Frontal cortex (tissue), 4 donors: Measurements from ENCODE around the gene DNAH6. TPM values are rescaled to one million over a fixed set of nuclear protein-coding genes. Genes with fewer than 3 reads are reported as not detected.

Source experiments
- DNase-seq, 2 donors: peaks; one replicate each; pipeline ENCODE4 v3.0.0; 2012; ENCODE audit warnings: low spot score in 2 of 2
- FAIRE-seq: peaks from 2 replicates; lab custom pipeline; 2012; peaks lifted over from hg19 to GRCh38; lab: Jason Lieb, UNC
- total RNA-seq: library from RNA; depleted of rRNA; stranded (reverse); fragments of >200 nt; gene quantifications from one replicate; pipeline ENCODE4 v1.2.3, GENCODE V29; 2014
- donor health status: control.
- donor health status: control.
- donor health status: control.

The DNAH6 gene
- total RNA-seq, 1 donor from 2014 or later = 4.9 TPM

DNA sequence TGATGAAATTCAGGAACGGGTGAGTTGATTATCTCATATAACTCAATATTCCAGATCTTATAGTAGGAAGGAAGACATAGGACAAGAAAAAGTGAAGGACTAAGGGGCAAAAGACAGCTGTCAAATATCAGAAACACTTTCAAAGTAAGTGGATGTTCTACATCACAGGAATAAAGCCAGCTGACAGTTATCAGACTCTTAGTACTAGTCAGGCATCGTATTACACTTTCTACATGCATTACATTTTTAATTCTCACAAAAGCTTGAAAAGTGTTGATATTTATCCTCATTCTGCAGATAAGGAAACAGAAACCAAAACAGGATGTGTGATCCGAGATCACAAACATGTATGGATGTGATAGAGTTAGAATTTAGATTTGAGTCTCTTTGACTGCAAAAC lies 63.4 kb downstream of the DNAH6 start:
- FAIRE-seq = no peak

DNA sequence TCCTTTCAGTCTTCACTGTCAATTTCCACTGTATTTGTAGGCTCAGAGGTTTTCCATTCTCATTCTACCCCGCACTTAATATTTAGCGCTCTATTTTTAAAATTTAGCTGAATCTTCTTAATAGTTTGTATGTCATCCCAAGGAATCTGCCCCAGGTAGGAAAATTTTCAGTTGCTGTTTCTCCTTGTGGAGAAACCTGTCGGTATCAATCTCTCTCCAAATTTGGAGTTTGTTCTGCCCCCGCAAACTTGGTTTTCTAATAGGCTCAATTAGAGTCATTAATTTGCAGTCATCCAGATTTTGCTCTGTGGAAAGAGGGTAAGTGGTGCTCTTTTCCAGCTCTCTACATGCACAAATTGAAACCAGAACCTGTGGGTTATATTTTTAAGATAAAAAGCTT lies 87.6 kb downstream of the DNAH6 start:
- DNase-seq = no peak
- FAIRE-seq = no peak

More for the DNA sequence above, 63.4 kb downstream of the DNAH6 start:
- no peak for DNase-seq

DNA sequence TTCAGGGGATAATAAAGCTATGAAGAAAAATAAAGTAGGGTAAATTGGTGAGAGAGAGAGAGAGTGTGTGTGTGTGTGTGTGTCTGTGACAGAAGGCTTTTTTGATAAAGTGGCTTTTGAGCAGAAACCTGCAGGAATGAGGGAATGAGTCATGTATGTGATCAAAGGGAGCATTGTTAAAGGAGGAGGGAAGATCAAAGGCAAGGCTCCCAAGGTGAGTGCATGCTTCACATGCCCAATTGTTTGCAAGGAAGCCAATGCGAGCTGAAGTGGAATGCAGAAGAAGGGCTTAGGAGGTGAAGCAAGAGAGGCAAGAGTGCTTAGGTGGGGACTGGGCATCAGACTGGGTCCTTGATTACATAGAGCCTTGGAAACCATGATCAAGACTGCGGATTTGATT lies 96.8 kb downstream of the DNAH6 start:
- FAIRE-seq = no peak

DNA sequence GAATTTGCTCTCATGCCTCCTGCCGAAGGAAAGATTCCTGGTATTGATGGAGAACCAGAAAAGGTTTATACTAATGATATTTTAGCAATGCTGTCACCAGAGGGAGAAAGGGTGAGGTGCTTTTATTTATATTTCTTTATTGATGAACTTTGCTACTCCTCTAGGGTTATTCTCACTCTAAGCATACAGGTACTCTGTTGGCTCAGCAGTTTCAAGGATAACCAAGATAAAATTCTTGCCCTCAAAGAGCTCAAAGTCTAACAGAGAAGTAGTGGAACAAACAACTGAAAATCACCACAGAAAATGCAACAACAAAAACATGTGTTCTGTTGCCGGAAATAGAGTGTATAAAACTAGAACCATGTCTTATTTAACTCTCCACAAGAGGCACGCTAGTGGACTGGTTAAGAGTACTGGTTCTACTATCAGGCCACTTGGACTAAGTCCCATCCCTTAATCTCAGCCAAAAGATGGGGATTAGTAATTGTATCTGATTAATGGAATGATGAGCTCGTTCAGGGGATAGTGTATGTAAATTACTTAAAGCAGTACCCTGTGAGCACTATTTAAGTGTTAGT lies 103.6 kb downstream of the DNAH6 start:
- DNase-seq (no peak), FAIRE-seq (no peak)

More for the DNA sequence above, 96.8 kb downstream of the DNAH6 start:
- no peak for DNase-seq

DNA sequence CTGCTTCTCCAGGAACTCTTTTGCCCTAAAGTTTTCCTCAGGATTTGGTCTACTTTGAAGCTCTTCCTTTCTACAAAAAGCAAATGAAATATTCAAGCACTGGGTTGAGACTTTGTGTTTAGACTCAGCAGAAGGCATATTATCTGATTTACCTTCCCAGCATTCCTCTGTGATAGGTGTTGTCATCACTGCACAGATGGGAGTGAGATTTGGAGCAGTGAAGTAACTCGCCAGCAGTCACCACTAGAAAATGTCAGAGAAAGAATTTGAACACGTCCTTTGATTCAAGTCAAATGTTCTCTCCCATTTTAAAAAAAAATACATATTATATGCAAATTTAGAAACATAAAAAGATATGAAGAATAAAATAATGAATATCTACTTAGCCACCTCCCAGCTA lies 112.2 kb downstream of the DNAH6 start:
- FAIRE-seq (no peak), DNase-seq (no peak)

DNA sequence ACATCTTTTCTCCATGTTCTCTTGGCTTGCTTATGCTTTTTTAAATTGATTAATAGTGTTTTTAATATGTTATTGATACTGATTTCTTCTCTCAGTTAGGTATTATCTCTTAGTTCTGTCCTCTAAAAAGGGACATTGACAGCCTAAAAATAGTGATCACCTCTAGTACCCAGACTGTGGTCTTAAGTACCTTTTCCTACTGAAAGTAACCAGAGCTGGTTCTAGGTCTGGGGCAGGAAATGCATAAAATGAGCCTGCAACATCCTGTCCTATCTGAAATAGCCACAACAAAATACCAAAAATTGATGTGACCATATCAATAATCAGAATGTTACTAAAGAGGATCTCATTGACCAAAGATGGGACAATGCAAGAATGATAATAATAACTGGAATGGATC lies 113.3 kb downstream of the DNAH6 start:
- FAIRE-seq = no peak
- DNase-seq = no peak

DNA sequence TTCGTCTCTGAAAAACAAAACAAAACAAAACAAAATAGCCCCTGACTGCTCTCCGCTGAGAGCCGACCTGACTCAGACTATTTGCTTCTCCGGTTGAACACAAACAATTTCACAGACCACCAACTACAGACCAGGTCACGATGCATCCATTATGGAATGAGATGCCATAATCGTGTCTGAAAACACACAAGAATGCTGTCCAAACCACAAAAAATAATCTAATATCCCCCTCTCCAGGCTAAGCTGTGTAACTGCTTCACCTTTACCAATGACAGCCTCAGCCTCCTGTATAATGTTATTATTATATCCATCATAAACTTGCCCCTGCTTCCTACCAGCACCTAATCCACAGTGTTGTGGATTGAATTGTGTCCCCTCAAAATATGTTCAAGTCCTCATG lies 114.7 kb downstream of the DNAH6 start:
- FAIRE-seq (no peak), DNase-seq (peak in 1 of 2 donors; percentile 16)

DNA sequence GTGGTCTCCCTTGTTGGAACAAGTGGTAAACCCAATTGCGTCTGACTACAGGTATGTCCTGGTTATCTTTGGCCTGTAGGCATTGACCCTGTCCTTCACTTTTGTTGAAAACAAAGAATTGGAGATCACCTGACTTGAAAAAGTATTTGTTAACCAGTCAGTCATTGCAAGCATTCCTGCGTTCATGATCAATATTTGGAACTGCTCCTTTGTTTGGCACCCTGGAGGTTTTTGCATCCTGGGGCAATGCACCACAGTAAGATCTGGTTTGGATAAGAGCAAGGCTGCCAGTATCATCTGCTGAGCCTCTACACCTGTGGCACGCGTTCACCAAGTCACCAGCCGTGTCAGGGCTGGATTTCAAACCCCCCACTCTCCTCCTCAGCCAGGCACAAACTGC lies 115.7 kb downstream of the DNAH6 start:
- DNase-seq = no peak
- FAIRE-seq = no peak

DNA sequence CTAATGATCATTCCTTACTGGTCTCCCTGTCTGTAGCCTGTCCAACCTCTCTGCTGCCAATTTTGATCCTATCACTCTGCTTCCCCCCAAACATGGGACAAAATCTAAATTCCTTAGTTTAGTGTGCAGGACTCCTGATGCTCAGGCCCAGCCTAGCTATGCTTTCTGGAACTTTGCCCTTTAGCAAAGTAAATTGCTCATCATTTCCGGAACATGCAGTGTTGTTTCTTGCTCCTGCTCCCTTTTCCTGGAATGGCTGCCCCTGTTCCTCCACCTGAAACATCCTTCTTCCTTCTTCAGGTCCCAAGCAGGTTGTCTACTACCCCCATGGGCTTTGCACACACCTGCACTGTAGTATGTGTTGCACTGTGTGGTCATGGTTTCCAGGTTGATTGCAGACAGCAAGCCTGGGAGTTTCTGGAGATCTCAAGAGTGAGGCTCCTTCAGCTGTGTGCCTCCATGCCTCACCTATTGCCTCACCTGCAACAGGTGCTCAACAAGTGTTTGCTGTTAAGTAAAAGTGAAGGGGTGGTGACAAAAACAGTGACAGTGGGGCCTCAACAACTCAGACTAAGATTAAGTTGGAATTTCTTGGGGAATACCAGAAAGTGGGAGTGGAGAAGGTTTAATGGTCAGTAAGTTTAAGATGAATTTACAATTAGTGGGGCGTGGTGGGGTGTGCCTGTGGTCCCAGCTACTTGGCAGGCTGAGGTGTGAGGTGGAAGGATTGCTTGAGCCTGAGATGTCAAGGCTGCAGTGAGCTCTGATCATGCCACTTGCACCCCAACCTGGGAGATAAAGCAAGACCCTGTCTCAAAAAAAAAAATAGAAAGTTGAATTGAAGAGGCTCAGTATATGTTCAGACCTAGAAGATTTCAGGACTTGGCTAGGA lies 120.0 kb downstream of the DNAH6 start:
- FAIRE-seq = no peak
- no peak for DNase-seq

DNA sequence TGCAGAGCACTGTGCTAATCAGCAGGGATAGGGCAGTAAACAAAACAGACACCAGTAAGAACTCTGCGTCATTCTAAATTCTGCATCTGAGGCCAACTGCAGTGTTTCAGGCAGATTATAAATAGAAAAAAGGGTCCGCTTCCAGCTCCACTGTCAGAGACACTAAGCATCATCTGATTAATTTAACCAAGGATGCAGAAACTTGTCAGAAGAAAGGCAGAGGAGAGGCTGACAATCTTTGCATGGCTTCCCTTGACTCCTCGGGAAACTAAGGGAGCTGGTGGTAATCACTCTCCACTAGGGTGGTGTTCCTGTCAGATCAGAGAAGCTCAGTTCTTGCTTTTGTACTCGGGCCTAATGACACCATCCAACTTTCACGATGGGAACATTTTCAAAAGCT lies 123.5 kb downstream of the DNAH6 start:
- no peak for FAIRE-seq
- no peak for DNase-seq

DNA sequence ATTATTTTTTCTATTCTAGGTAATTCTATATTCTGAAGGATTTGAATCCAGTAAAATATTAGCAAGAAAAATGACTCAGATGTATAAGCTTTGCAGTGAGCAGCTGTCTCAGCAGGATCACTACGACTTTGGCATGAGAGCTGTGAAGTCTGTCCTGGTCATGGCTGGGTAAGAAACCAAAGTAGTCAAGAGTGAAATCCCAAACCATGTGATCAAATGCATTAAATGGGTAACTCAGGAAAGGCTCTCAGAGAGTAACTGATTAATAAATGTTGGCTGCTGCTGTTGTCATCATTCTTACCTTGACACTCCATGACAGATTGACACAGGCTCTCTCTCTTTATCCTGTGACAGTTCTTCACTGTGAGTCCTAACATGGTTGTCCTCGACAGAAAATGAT lies 124.1 kb downstream of the DNAH6 start:
- DNase-seq (no peak), FAIRE-seq (no peak)

DNA sequence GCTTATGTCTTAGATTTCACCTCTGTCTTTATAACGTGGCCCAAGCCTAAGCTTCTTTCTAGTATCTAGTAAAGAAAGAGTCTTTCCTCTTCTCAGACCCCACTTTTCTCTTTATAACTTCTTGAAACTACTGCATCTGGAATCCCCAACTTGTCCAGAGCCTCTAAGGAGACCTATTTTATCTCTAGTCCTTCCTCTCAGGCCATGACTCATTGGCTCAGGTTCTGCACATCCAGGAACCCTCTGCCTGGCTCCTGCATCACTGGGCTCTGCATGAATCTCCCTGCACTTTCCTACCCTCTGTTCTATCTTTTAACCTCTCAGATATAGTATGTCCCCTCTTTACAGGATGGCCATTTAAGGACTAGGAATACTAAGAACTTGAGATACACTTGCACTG lies 124.7 kb downstream of the DNAH6 start:
- FAIRE-seq (no peak), DNase-seq (no peak)

DNA sequence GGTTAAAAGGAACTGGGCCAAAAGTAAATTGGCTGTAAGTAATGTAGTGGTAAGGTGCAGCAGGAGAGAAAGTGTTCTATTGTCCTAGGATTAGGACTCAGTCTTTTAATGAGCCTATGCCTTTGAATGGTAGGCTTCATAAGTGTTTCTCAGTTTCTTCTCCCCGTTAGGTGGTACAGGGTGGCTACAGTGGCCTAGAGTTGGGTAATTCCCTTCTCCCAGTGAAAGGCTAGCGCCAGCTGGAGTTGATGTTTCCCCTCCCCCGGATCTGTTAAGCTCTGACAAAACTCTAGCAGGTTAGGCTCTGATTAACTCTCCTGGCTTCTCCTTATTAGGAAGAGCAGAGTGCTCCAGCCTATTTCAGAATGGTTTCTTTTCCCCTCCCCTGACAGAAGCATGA lies 127.7 kb downstream of the DNAH6 start:
- DNase-seq (no peak), FAIRE-seq (no peak)

DNA sequence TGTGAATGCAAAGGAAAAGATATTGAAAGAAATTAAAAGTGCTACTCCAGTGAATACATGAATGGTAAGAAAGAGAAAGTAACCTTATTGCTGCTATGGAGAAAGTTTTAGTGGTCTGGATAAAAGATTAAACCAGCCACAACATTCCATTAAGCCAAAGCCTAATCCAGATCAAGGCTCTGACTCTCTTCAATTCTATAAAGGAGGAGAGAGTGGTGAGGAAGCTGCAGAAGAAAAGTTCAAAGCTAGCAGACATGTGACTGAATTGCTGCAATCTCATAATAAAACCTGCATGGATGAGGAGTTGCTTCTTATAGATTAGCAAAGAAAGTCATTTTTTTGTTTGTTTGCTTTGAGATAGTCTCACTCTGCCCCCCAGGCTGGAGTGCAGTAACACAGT lies 130.2 kb downstream of the DNAH6 start:
- DNase-seq (no peak), FAIRE-seq (no peak)

DNA sequence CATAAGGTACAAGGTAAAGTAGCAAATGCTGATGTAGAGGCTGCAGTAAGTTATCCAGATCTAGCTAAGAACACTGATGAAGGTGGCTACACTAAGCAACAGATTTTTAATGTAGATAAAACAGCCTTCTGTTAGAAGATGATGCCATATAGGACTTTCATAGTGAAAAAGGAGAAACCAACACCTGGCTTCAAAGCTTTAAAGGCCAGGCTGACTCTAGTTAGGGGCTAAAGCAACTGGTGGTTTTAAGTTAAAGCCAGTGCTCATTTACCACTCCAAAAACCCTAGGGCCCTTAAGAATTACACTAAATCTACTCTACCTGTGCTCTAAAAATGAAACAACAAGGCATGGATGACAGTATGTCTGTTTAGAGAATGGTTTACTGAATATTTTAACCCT lies 131.0 kb downstream of the DNAH6 start:
- DNase-seq = no peak
- no peak for FAIRE-seq

DNA sequence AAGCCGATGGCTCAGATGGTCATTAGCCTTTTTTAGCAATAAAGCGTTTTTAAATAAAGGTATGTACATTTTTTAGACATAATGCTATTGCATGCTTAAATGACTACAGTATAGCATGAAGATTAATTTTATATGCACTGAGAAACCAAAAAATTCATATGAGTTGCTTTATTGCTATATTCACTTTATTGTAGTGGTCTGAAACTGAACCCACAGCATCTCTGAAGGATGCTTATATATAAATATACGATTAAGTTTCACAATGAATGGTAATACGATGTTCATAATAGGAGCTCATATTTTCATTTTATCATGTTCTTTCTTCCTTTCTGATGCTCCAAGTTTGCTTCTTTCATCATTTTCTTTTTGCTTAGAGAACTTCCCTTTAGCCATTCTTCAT lies 132.8 kb downstream of the DNAH6 start:
- DNase-seq (no peak), FAIRE-seq (no peak)

DNA sequence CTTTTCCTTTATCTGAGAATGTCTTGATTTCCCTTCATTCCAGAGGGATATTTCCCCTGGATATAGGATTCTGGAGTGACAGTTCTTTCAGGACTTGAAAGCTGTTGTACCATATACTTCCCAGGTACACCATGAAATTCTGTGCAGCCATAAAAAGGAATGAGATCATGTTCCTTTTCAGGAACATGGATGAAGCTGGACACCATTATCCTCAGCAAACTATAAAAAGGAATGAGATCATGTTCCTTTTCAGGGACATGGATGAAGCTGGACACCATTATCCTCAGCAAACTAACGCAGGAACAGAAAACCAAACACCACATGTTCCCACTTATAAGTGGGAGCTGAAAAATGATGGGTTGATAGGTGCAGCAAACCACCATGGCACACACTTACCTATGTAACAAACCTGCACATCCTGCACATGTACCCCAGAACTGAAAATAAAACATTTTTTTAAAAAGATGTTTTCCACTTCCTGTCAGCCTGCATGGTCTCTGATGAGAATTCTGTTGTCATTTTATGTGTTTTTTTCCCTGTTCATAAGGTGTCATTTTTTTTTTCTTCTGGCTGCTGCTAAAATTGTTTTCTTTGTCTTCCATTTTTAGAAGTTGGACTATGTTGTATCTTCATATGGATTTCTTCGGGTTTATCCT lies 133.3 kb downstream of the DNAH6 start:
- FAIRE-seq (no peak), DNase-seq (no peak)

DNA sequence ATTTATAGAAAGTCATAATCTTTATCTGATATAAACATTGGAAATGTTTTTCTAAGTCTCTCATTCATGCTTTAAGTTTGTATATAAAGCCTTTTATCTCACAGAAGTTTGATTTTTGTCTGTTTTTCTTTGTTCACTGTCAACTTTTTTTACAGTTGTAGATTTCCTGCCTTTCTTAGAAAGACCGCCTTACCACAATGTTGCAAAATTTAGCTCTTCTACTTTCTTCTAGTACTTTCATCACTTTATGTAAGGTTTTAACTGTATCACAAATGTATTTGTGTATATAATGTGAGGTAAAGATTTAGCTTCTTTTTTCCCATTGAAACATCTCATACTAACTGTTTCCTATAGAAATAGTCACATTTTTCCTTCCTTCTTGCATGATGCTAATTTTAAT lies 136.1 kb downstream of the DNAH6 start:
- DNase-seq (no peak), FAIRE-seq (no peak)

DNA sequence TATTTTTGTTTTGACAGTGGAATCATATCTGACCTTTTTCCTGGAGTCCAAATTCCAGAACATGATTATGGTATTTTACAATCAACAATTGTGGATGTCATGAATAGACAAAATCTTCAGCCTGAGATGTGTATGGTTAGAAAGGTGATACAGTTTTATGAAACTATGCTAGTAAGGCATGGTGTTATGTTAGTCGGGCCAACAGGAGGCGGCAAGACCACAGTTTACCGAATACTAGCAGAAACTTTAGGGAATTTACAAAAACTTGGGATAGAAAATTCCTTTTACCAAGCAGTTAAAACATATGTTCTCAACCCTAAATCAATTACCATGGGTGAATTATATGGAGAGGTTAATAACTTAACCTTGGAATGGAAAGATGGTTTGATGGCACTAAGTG lies 137.0 kb downstream of the DNAH6 start:
- DNase-seq (no peak), FAIRE-seq (no peak)

DNA sequence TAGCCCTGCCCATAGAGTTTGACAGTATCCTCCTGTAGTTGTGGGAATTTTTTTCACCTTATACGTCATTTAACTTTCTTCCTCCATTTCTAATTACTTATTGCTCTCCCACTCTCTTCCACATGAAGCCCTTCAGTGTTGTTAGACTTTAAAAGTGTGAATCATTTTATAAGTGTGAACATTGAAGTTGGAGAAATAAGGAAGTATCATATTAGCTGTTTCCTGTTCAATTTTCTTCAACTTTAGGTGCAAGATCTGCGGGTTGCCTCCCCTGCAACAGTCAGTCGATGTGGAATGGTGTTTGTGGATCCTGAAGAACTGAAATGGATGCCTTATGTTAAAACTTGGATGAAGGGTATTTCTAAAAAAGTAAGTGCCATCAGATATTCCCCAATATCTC lies 138.1 kb downstream of the DNAH6 start:
- FAIRE-seq (no peak), DNase-seq (no peak)

DNA sequence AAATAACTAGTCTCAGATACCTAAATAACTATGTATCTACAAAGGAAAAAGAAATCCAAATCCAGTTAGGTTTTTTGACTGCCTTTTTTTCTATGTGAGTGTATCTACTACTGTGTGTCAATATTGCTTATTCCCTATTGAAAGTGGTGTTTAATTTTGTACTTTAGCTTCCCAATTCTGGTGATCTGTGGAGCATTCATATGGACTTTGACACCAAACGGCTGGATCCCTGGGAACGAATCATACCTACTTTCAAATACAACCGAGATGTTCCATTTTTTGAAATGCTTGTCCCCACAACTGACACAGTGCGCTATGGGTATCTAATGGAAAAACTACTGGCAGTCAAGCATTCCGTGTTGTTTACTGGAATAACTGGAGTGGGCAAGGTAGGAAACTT lies 152.8 kb downstream of the DNAH6 start:
- DNase-seq = no peak
- no peak for FAIRE-seq
